Panc1 (cell line): ENCODE data around the gene ZNF672. TPM values are rescaled to one million over a fixed set of nuclear protein-coding genes. Genes with fewer than 3 reads are reported as not detected.

Source experiments
- ATAC-seq: fragments of 200-7000 bp; cut with Tn5 transposase; 2 replicates; pipeline ENCODE4 v1.9.1; 2020; ENCODE audit warnings: mild to moderate bottlenecking, moderate library complexity
- BruUV-seq: library from RNA; stranded (reverse); fragments of 400-500 nt; replicated peaks from 2 replicates; lab custom pipeline; 2021; lab: Mats Ljungman, UMichigan
- CTCF ChIA-PET: fragments of 300-600 bp; sonication (Branson Sonifier 250); formaldehyde crosslinking; loops from one replicate; lab custom pipeline; 2022; ENCODE audit warnings: antibody characterized with exemption; lab: Charles Lee
- POLR2A ChIA-PET: fragments of 300-600 bp; sonication (Branson Sonifier 250); formaldehyde crosslinking; loops from one replicate; lab custom pipeline; 2022; ENCODE audit warnings: antibody characterized with exemption; lab: Charles Lee
- DNase-seq: peaks from one replicate; pipeline ENCODE4 v3.0.0-alpha.2; 2010; ENCODE audit warnings: low read depth, low spot score
- H3K27ac ChIP-seq: 2 replicates; pipeline ENCODE4 v1.5.1; 2011; ENCODE audit warnings: mild to moderate bottlenecking, low read length, inconsistent platforms
- H3K27me3 ChIP-seq: fragments of 200-500 bp; sonication (Bioruptor generic); 2 replicates; pipeline ENCODE4 v1.6.0; 2014; ENCODE audit warnings: low read length, inconsistent platforms; ENCODE audit not compliant: control insufficient read depth, insufficient read depth
- H3K36me3 ChIP-seq: fragments of 200-500 bp; sonication (Bioruptor generic); 2 replicates; pipeline ENCODE4 v1.5.1; 2014; ENCODE audit warnings: inconsistent platforms, mild to moderate bottlenecking, low read length, moderate library complexity; ENCODE audit not compliant: control insufficient read depth, insufficient read depth
- H3K4me1 ChIP-seq: 2 replicates; pipeline ENCODE4 v1.5.1; 2011; ENCODE audit warnings: inconsistent platforms, mild to moderate bottlenecking, low read length, moderate library complexity; ENCODE audit not compliant: control insufficient read depth, insufficient read depth
- H3K4me3 ChIP-seq, 2 experiments: 2 replicates each; pipeline ENCODE4 v1.5.1; 2011 to 2012; ENCODE audit warnings: low read depth in 2 of 2, low read length in 2 of 2, mild to moderate bottlenecking in 2 of 2, inconsistent platforms in 1 of 2, moderate library complexity in 1 of 2
- H3K9me3 ChIP-seq: fragments of 200-500 bp; sonication (Bioruptor generic); 2 replicates; pipeline ENCODE4 v1.5.1; 2014; ENCODE audit warnings: low read depth, mild to moderate bottlenecking, inconsistent platforms, low read length, moderate library complexity; ENCODE audit not compliant: control insufficient read depth, insufficient read depth
- CTCF ChIP-seq: fragments of 450-650 bp; IDR thresholded peaks from 2 replicates; pipeline ENCODE4 v1.5.1; 2017; ENCODE audit warnings: mild to moderate bottlenecking
- POLR2AphosphoS5 ChIP-seq: IDR thresholded peaks from 2 replicates; pipeline ENCODE4 v1.6.1; 2012; ENCODE audit warnings: mild to moderate bottlenecking, low read depth, low read length, moderate library complexity
- REST ChIP-seq, 2 experiments: IDR thresholded peaks; 2 replicates each; pipeline ENCODE4 v1.6.1; 2011 to 2012; ENCODE audit warnings: low read depth in 2 of 2, control low read depth in 1 of 2, low read length in 1 of 2, mild to moderate bottlenecking in 1 of 2, moderate library complexity in 1 of 2; ENCODE audit not compliant: insufficient read depth in 1 of 2
- SIN3A ChIP-seq: IDR thresholded peaks from 2 replicates; pipeline ENCODE4 v1.6.1; 2012; ENCODE audit warnings: low read depth, mild to moderate bottlenecking, low read length, moderate library complexity, borderline replicate concordance; ENCODE audit not compliant: insufficient read depth
- TCF7L2 ChIP-seq: IDR thresholded peaks from 2 replicates; pipeline ENCODE4 v1.6.1; 2011; ENCODE audit warnings: mild to moderate bottlenecking, low read depth, low read length, inconsistent platforms
- in situ Hi-C: cut with HindIII; loops from 2 replicates; pipeline ENCODE4 v1.10.0; 2016; ENCODE audit warnings: low sequenced_read_pairs, low pct_unique_long_range_greater_than_20kb
- intact Hi-C: fragments of 100-400 bp; cut with micrococcal nuclease; formaldehyde crosslinking; loops from one replicate; pipeline ENCODE4 v1.10.0; 2022; ENCODE audit not compliant: unreplicated experiment
- total RNA-seq: library from RNA; stranded (reverse); gene quantifications from one replicate; pipeline ENCODE4 v1.2.1, GENCODE V29; 2021; ENCODE audit not compliant: unreplicated experiment

Gene ZNF672
- total RNA-seq, 1 experiment from 2014 or later, result 36.2 TPM

DNA sequence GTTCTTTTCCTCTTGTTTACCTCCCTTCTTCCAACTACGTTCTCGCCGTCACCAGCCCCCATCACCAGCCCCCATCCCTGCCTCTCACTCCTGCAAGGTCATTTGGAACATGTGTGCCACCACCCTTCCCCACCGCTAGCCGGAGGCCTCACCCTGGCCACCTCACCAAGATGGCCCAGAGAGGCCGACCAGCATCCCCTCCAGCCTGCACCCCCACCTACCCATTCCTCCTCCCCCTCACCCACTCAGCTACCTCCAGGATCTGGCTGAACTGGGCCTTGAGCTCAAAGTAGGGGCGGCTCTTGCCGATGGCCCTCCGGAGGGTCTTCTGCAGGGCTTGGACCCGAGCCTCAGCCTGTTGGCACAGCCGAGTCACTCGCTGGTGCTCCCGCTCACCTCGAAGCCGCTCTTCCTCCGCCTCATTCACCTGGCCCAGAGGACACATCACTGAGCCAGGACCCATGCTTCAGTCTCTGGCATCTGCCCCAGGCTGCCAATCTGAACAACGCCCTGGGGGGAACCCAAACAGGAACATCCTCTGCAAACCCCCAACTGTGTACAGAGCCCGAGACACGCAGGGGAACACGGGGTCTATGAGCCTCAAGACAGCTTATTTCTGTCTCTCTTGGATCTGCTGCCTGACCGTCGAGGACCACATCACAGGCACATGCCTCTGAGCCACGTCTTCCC, 25.1 kb upstream of the ZNF672 start:
- H3K27ac ChIP-seq, result no peak overlapping the region
- no TSS peak for BruUV-seq
- no peaks in the 10 kb centered on the region for H3K9me3 ChIP-seq
- ChIA-PET POLR2A (no interaction called here), CTCF (no interaction called here)
- H3K36me3 ChIP-seq, result 0 out of 2 replicates have a peak, but pooled peaks cover 3% of the 10 kb centered on the region
- ATAC-seq (no peak), DNase-seq (no peak)
- TF ChIP-seq SIN3A (no peak), REST (IDR thresholded peaks at IDR 0.05; ENCODE audit: insufficient read depth in 1 of 2, low read depth in 2 of 2, low read length in 1 of 2) (no peak), CTCF (no peak), POLR2AphosphoS5 (no peak), TCF7L2 (no peak)
- no peak overlapping the region for H3K4me3 ChIP-seq
- no peaks in the 10 kb centered on the region for H3K27me3 ChIP-seq
- H3K4me1 ChIP-seq, result no peaks in the 10 kb centered on the region
- intact Hi-C loops, result no loop called here
- in situ Hi-C loops, result no loop called here

DNA sequence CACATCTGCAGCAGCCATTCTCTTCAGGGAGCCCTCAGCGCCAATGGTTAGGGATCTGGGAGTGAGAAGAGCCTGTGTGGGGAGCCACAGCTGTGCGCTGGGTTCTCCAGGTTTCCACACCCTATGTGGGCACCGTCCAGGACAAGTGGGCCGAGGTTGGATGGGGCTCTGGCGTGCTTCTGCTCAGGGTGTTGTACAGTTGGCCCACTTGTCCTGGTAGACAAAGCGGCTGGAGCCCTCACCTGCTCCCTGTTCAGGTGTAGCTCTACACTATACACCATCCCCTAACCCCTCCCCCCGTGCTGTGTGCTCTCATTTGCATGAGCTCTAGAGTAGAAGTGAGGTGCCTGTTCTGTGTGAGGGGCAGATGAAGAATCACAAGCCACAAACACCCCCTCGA, 24.5 kb upstream of the ZNF672 start:
- Histone ChIP-seq H3K27me3 (no peaks in the 10 kb centered on the region), H3K27ac (no peak overlapping the region), H3K36me3 (0 out of 2 replicates have a peak, but pooled peaks cover 3% of the 10 kb centered on the region), H3K4me1 (no peaks in the 10 kb centered on the region), H3K9me3 (no peaks in the 10 kb centered on the region), H3K4me3 (no peak overlapping the region)
- no peak for DNase-seq
- CTCF ChIA-PET, result no interaction called here
- POLR2A ChIA-PET, result no interaction called here
- intact Hi-C loops (no loop called here), in situ Hi-C loops (no loop called here)
- no peak for TF ChIP-seq REST (IDR thresholded peaks at IDR 0.05; ENCODE audit: insufficient read depth in 1 of 2, low read depth in 2 of 2, low read length in 1 of 2)
- TF ChIP-seq SIN3A, result no peak
- TF ChIP-seq POLR2AphosphoS5, result no peak
- TF ChIP-seq CTCF, result no peak
- no peak for TF ChIP-seq TCF7L2
- no TSS peak for BruUV-seq
- ATAC-seq, result no peak
